Mesothelial cell of epicardium (in vitro differentiated cells): ENCODE results near the gene HDAC4. TPM values are rescaled to one million over a fixed set of nuclear protein-coding genes. Genes with fewer than 3 reads are reported as not detected.

Experiments
- DNase-seq, 2 experiments: peaks; one replicate each; pipeline ENCODE4 v3.0.0; 2021; ENCODE audit warnings: low spot score in 2 of 2; ENCODE audit not compliant: unreplicated experiment in 2 of 2
- H3K27ac Mint-ChIP-seq: 2 replicates; pipeline ENCODE4 v1.8.0; 2021; ENCODE audit warnings: mixed read lengths
- H3K27me3 Mint-ChIP-seq: 2 replicates; pipeline ENCODE4 v1.8.0; 2021; ENCODE audit warnings: low read depth, mixed read lengths
- H3K36me3 Mint-ChIP-seq: 2 replicates; pipeline ENCODE4 v1.8.0; 2021; ENCODE audit warnings: mixed read lengths
- H3K4me1 Mint-ChIP-seq: 2 replicates; pipeline ENCODE4 v1.8.0; 2021; ENCODE audit warnings: mixed read lengths
- H3K4me3 Mint-ChIP-seq: 2 replicates; pipeline ENCODE4 v1.8.0; 2021; ENCODE audit warnings: mild to moderate bottlenecking, moderate library complexity, mixed read lengths
- H3K9me3 Mint-ChIP-seq: 2 replicates; pipeline ENCODE4 v1.8.0; 2021; ENCODE audit warnings: mixed read lengths
- total RNA-seq: library from RNA; stranded (reverse); gene quantifications from 3 replicates; pipeline ENCODE4 v1.2.1, GENCODE V29; 2021
- TF ChIP-seq, protein P1 (sequence below): fragments of 200-600 bp; sonication (generic); IDR thresholded peaks from one replicate; pipeline ENCODE4 v1.5.0; 2021; ENCODE audit warnings: antibody characterized with exemption; ENCODE audit not compliant: unreplicated experiment

HDAC4 gene
- total RNA-seq, 1 donor from 2014 or later: 59.2 TPM

DNA sequence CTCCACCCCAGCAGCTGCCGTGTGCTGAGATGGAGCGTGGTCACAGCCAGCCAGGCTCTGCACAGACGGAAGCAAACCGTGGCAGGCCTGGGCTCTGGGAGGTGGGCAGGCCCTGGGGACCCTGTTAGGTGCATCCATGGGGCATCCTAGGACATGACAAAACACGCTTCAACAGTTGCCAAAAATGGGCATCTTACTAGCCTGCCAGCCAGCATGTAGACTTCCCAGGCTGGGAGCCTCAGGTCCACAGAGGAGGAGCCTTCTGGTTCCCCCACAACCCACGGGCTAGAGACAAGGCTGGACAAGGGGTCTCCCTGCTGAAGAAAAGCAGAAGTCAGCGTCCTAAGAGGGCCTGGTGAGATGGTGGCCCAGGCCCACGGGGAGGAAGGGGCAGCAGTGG lies 139.5 kb downstream of the HDAC4 start:
- H3K27ac Mint-ChIP-seq: no peak overlapping the region
- H3K36me3 Mint-ChIP-seq: peaks cover 18% of the 10 kb centered on the region
- H3K9me3 Mint-ChIP-seq: peaks cover 21% of the 10 kb centered on the region
- H3K4me1 Mint-ChIP-seq: peaks cover 27% of the 10 kb centered on the region
- no peaks in the 10 kb centered on the region for H3K27me3 Mint-ChIP-seq
- TF ChIP-seq, protein P1, sequence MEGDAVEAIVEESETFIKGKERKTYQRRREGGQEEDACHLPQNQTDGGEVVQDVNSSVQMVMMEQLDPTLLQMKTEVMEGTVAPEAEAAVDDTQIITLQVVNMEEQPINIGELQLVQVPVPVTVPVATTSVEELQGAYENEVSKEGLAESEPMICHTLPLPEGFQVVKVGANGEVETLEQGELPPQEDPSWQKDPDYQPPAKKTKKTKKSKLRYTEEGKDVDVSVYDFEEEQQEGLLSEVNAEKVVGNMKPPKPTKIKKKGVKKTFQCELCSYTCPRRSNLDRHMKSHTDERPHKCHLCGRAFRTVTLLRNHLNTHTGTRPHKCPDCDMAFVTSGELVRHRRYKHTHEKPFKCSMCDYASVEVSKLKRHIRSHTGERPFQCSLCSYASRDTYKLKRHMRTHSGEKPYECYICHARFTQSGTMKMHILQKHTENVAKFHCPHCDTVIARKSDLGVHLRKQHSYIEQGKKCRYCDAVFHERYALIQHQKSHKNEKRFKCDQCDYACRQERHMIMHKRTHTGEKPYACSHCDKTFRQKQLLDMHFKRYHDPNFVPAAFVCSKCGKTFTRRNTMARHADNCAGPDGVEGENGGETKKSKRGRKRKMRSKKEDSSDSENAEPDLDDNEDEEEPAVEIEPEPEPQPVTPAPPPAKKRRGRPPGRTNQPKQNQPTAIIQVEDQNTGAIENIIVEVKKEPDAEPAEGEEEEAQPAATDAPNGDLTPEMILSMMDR: no peak
- DNase-seq: no peak
- no peak overlapping the region for H3K4me3 Mint-ChIP-seq

DNA sequence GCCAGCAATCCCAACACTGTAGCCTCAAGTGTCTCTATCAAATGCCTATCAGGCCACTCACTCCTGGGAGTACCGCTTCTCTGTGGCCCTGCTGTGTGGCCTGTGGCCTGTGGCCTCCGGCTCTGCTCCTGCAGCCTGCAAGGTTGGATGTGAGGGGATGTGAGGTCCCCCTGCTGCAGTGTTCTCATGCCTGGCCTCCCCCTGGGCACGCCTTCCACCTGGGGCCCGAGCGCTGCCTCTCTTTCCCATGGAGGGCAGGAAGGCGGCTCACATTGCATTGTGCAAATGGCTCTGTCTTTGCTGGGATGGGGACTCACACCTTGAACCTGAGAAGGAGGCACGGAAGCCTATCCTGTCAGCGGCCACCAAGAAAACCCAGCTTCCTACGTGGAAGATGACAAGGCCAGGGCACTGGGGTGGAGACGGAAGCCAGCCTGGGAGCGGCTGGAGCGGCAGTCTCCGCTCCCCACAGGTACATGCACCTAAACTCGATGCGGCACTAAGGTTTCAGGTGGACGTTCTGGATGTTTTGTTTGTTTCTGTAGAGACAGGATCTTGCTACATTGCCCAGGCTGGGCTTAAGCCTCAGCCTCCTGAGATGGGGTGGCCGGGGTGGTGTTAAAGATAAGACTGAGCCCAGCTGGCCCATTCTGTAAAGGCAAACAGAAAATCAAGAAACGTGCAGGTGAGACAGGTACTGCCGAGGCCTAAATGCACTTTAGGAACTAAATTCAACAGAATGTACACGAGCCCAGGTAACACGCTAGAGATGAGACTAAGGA lies 140.1 kb downstream of the HDAC4 start:
- Mint-ChIP-seq H3K36me3 (peaks cover 18% of the 10 kb centered on the region), H3K9me3 (peaks cover 21% of the 10 kb centered on the region), H3K27ac (no peak overlapping the region), H3K4me3 (no peak overlapping the region), H3K27me3 (no peaks in the 10 kb centered on the region), H3K4me1 (peaks cover 27% of the 10 kb centered on the region)
- TF ChIP-seq, protein P1: no peak
- DNase-seq: no peak

DNA sequence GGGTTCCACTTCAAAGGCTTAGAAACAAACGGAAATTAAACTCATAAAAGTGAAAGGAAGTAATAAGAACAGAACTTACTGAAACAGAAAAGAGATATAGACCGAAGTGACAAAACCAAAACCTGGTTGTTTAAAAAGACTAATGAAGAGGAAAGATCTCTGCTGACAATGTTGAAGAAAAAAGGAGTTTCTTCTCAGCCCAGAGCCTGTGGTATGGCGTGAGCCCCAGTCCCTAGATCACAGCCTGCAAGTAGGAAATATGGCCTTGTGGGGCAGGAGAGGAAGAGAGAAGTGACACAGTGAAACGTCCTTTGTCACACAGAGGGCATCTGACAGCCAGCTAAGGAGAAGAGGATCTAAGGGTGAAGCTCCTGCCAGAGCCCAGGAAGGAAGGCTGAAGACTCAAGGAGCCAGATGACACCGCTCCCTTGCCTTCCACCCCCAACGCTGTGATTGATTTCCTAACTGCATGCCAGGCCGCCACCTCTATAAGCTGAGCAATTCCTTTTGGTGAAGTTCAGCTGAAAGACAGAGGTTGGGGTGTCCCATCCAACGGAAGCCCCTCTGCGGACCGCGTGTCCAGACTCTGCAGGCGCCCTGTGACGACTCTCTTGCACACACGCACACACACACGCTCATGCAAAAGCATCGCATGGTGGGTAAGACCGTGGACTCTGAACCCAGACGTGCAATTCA lies 141.1 kb downstream of the HDAC4 start:
- Mint-ChIP-seq H3K36me3 (peaks cover 18% of the 10 kb centered on the region), H3K9me3 (peaks cover 21% of the 10 kb centered on the region), H3K4me1 (peaks cover 19% of the 10 kb centered on the region), H3K4me3 (no peak overlapping the region), H3K27me3 (no peaks in the 10 kb centered on the region), H3K27ac (no peak overlapping the region)
- no peak for DNase-seq
- TF ChIP-seq, protein P1: no peak

DNA sequence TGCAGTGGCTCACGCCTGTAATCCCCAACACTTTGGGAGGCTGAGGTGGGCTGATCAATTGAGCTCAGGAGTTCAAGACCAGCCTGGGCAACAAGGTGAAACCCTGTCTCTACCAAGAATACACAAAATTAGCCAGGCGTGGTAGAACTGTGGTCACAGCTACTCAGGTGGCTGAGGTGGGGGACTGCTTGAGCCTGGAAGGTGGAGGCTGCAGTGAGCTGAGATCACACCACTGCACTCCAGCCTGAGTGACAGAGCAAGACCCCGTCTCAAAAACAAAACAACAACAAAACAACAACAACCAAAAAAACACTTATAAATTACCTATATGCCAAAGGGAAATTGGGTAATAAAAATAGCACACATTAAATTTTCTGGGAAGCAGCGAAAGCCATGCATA lies 141.6 kb downstream of the HDAC4 start:
- H3K4me3 Mint-ChIP-seq: no peak overlapping the region
- H3K27ac Mint-ChIP-seq: no peak overlapping the region
- TF ChIP-seq, protein P1: no peak
- peaks cover 18% of the 10 kb centered on the region for H3K36me3 Mint-ChIP-seq
- H3K27me3 Mint-ChIP-seq: no peaks in the 10 kb centered on the region
- H3K4me1 Mint-ChIP-seq: peaks cover 13% of the 10 kb centered on the region
- no peak for DNase-seq
- H3K9me3 Mint-ChIP-seq: peaks cover 21% of the 10 kb centered on the region

DNA sequence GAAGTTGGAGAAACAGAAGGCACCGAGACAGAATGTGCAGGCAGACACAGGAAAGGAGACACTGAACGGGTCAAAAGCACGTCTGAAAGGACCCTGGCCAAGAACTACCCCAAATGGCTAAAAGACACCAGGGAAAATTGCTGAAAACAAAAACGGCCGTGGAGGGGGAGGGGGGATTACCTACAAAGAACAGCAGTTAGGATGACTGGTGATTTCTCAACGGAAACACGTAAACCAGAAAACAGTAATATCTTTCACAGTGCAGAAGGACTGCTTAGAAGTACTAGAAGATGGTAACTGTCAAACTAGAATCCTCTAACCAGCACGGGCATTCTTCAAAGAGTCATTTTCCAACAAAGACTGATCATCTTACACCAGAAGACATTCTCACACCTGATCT lies 142.6 kb downstream of the HDAC4 start:
- H3K27me3 Mint-ChIP-seq: no peaks in the 10 kb centered on the region
- H3K9me3 Mint-ChIP-seq: peaks cover 21% of the 10 kb centered on the region
- peaks cover 18% of the 10 kb centered on the region for H3K36me3 Mint-ChIP-seq
- TF ChIP-seq, protein P1: no peak
- H3K4me1 Mint-ChIP-seq: peaks cover 9% of the 10 kb centered on the region
- no peak overlapping the region for H3K27ac Mint-ChIP-seq
- DNase-seq: no peak
- no peak overlapping the region for H3K4me3 Mint-ChIP-seq
